Panc1 (cell line): ENCODE results near the gene COX17. TPM values are rescaled to one million over a fixed set of nuclear protein-coding genes. Genes with fewer than 3 reads are reported as not detected.

Source experiments
- ATAC-seq: fragments of 200-7000 bp; cut with Tn5 transposase; 2 replicates; pipeline ENCODE4 v1.9.1; 2020; ENCODE audit warnings: mild to moderate bottlenecking, moderate library complexity
- BruUV-seq: library from RNA; stranded (reverse); fragments of 400-500 nt; replicated peaks from 2 replicates; lab custom pipeline; 2021; lab: Mats Ljungman, UMichigan
- CTCF ChIA-PET: fragments of 300-600 bp; sonication (Branson Sonifier 250); formaldehyde crosslinking; loops from one replicate; lab custom pipeline; 2022; ENCODE audit warnings: antibody characterized with exemption; lab: Charles Lee
- POLR2A ChIA-PET: fragments of 300-600 bp; sonication (Branson Sonifier 250); formaldehyde crosslinking; loops from one replicate; lab custom pipeline; 2022; ENCODE audit warnings: antibody characterized with exemption; lab: Charles Lee
- DNase-seq: peaks from one replicate; pipeline ENCODE4 v3.0.0-alpha.2; 2010; ENCODE audit warnings: low read depth, low spot score
- H3K27ac ChIP-seq: 2 replicates; pipeline ENCODE4 v1.5.1; 2011; ENCODE audit warnings: mild to moderate bottlenecking, low read length, inconsistent platforms
- H3K27me3 ChIP-seq: fragments of 200-500 bp; sonication (Bioruptor generic); 2 replicates; pipeline ENCODE4 v1.6.0; 2014; ENCODE audit warnings: low read length, inconsistent platforms; ENCODE audit not compliant: control insufficient read depth, insufficient read depth
- H3K36me3 ChIP-seq: fragments of 200-500 bp; sonication (Bioruptor generic); 2 replicates; pipeline ENCODE4 v1.5.1; 2014; ENCODE audit warnings: inconsistent platforms, mild to moderate bottlenecking, low read length, moderate library complexity; ENCODE audit not compliant: control insufficient read depth, insufficient read depth
- H3K4me1 ChIP-seq: 2 replicates; pipeline ENCODE4 v1.5.1; 2011; ENCODE audit warnings: inconsistent platforms, mild to moderate bottlenecking, low read length, moderate library complexity; ENCODE audit not compliant: control insufficient read depth, insufficient read depth
- H3K4me3 ChIP-seq, 2 experiments: 2 replicates each; pipeline ENCODE4 v1.5.1; 2011 to 2012; ENCODE audit warnings: low read depth in 2 of 2, low read length in 2 of 2, mild to moderate bottlenecking in 2 of 2, inconsistent platforms in 1 of 2, moderate library complexity in 1 of 2
- H3K9me3 ChIP-seq: fragments of 200-500 bp; sonication (Bioruptor generic); 2 replicates; pipeline ENCODE4 v1.5.1; 2014; ENCODE audit warnings: low read depth, mild to moderate bottlenecking, inconsistent platforms, low read length, moderate library complexity; ENCODE audit not compliant: control insufficient read depth, insufficient read depth
- POLR2AphosphoS5 ChIP-seq: IDR thresholded peaks from 2 replicates; pipeline ENCODE4 v1.6.1; 2012; ENCODE audit warnings: mild to moderate bottlenecking, low read depth, low read length, moderate library complexity
- SIN3A ChIP-seq: IDR thresholded peaks from 2 replicates; pipeline ENCODE4 v1.6.1; 2012; ENCODE audit warnings: low read depth, mild to moderate bottlenecking, low read length, moderate library complexity, borderline replicate concordance; ENCODE audit not compliant: insufficient read depth
- TCF7L2 ChIP-seq: IDR thresholded peaks from 2 replicates; pipeline ENCODE4 v1.6.1; 2011; ENCODE audit warnings: mild to moderate bottlenecking, low read depth, low read length, inconsistent platforms
- in situ Hi-C: cut with HindIII; loops from 2 replicates; pipeline ENCODE4 v1.10.0; 2016; ENCODE audit warnings: low sequenced_read_pairs, low pct_unique_long_range_greater_than_20kb
- intact Hi-C: fragments of 100-400 bp; cut with micrococcal nuclease; formaldehyde crosslinking; loops from one replicate; pipeline ENCODE4 v1.10.0; 2022; ENCODE audit not compliant: unreplicated experiment
- total RNA-seq: library from RNA; stranded (reverse); gene quantifications from one replicate; pipeline ENCODE4 v1.2.1, GENCODE V29; 2021; ENCODE audit not compliant: unreplicated experiment
- TF ChIP-seq, protein P1 (sequence below), 2 experiments: IDR thresholded peaks; 2 replicates each; pipeline ENCODE4 v1.6.1; 2011 to 2012; ENCODE audit warnings: low read depth in 2 of 2, control low read depth in 1 of 2, low read length in 1 of 2, mild to moderate bottlenecking in 1 of 2, moderate library complexity in 1 of 2; ENCODE audit not compliant: insufficient read depth in 1 of 2
- TF ChIP-seq, protein P2 (sequence below): fragments of 450-650 bp; IDR thresholded peaks from 2 replicates; pipeline ENCODE4 v1.5.1; 2017; ENCODE audit warnings: mild to moderate bottlenecking

Gene COX17
- total RNA-seq, 1 experiment from 2014 or later = 81.6 TPM

DNA sequence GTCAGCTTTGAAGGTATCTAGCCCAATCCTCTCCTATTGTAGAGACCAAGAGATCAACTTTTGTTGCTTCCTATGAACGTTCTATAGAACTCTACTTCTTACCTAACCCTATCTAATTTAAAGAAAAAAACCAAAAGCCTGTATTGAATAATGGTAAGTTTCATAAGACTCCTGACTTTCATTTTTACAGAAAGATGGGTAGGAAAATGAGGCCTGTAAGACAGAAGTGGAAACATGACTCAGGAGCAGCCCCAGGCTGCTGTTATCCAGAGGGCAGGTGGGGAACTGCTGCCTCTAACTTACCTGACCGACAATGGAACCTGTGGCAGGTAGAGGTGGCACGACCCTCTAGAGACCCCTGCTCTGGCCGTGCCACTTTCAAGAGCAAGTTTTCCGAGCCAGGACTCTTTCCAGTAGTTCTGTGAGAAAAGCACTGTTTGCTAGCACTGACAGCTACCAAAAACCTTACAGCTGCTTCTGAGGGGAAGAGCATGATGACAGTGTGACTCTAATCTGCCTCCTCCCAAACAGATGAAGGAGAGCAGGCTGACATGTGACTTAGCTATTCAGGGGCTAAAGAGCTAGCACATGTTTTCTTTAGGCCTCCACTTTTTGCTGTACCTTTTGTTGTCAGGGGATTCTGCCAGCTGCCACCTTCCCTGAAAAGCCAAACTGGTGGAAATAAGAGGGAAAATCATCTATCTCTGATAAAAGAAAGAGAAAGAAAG, 34.3 kb downstream of the COX17 start:
- POLR2A ChIA-PET = no interaction called here
- Histone ChIP-seq H3K36me3 (no peaks in the 10 kb centered on the region), H3K27me3 (no peaks in the 10 kb centered on the region), H3K4me3 (no peak overlapping the region), H3K4me1 (0 out of 2 replicates have a peak, but pooled peaks cover 5% of the 10 kb centered on the region), H3K9me3 (no peaks in the 10 kb centered on the region), H3K27ac (no peak overlapping the region)
- ATAC-seq = no peak
- in situ Hi-C loops = no loop called here
- TF ChIP-seq, protein P1, sequence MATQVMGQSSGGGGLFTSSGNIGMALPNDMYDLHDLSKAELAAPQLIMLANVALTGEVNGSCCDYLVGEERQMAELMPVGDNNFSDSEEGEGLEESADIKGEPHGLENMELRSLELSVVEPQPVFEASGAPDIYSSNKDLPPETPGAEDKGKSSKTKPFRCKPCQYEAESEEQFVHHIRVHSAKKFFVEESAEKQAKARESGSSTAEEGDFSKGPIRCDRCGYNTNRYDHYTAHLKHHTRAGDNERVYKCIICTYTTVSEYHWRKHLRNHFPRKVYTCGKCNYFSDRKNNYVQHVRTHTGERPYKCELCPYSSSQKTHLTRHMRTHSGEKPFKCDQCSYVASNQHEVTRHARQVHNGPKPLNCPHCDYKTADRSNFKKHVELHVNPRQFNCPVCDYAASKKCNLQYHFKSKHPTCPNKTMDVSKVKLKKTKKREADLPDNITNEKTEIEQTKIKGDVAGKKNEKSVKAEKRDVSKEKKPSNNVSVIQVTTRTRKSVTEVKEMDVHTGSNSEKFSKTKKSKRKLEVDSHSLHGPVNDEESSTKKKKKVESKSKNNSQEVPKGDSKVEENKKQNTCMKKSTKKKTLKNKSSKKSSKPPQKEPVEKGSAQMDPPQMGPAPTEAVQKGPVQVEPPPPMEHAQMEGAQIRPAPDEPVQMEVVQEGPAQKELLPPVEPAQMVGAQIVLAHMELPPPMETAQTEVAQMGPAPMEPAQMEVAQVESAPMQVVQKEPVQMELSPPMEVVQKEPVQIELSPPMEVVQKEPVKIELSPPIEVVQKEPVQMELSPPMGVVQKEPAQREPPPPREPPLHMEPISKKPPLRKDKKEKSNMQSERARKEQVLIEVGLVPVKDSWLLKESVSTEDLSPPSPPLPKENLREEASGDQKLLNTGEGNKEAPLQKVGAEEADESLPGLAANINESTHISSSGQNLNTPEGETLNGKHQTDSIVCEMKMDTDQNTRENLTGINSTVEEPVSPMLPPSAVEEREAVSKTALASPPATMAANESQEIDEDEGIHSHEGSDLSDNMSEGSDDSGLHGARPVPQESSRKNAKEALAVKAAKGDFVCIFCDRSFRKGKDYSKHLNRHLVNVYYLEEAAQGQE (IDR thresholded peaks at IDR 0.05; ENCODE audit: insufficient read depth in 1 of 2, low read depth in 2 of 2, low read length in 1 of 2) = no peak
- TF ChIP-seq, protein P2, sequence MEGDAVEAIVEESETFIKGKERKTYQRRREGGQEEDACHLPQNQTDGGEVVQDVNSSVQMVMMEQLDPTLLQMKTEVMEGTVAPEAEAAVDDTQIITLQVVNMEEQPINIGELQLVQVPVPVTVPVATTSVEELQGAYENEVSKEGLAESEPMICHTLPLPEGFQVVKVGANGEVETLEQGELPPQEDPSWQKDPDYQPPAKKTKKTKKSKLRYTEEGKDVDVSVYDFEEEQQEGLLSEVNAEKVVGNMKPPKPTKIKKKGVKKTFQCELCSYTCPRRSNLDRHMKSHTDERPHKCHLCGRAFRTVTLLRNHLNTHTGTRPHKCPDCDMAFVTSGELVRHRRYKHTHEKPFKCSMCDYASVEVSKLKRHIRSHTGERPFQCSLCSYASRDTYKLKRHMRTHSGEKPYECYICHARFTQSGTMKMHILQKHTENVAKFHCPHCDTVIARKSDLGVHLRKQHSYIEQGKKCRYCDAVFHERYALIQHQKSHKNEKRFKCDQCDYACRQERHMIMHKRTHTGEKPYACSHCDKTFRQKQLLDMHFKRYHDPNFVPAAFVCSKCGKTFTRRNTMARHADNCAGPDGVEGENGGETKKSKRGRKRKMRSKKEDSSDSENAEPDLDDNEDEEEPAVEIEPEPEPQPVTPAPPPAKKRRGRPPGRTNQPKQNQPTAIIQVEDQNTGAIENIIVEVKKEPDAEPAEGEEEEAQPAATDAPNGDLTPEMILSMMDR = no peak
- no peak for TF ChIP-seq POLR2AphosphoS5
- no peak for TF ChIP-seq SIN3A
- TF ChIP-seq TCF7L2 = no peak
- CTCF ChIA-PET = no interaction called here
- intact Hi-C loops = no loop called here
- no TSS peak for BruUV-seq
- DNase-seq = no peak

DNA sequence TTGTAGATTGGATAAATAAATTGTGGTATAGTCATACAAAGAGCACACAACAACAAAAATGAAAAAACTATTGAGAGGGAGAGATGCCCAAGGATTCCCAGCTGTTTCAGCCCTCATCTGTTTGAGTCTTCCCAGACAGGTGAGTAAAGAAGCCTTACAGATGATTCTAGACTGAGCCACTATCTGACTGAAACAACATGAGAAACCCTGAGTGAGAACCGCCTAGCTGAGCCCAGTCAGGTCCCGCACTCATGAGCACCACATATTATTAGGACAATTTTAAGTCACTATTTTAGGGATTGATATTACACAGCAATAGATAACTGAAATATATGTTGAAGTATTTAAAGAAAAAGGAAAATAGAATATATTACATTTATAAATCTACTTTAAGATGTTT, 35.8 kb downstream of the COX17 start:
- ATAC-seq (no peak), DNase-seq (no peak)
- Histone ChIP-seq H3K27ac (no peak overlapping the region), H3K4me1 (0 out of 2 replicates have a peak, but pooled peaks cover 5% of the 10 kb centered on the region), H3K36me3 (no peaks in the 10 kb centered on the region), H3K9me3 (no peaks in the 10 kb centered on the region), H3K27me3 (no peaks in the 10 kb centered on the region), H3K4me3 (no peak overlapping the region)
- TF ChIP-seq POLR2AphosphoS5 = no peak
- TF ChIP-seq, protein P1 (IDR thresholded peaks at IDR 0.05; ENCODE audit: insufficient read depth in 1 of 2, low read depth in 2 of 2, low read length in 1 of 2) = no peak
- TF ChIP-seq TCF7L2 = no peak
- no peak for TF ChIP-seq SIN3A
- TF ChIP-seq, protein P2 = no peak
- intact Hi-C loops = no loop called here
- POLR2A ChIA-PET = interaction anchor here (0.7 kb wide), 1 partner anchor 168 kb away, joined by 15 read pairs; no protein-coding TSS in a partner anchor
- CTCF ChIA-PET = no interaction called here
- no TSS peak for BruUV-seq
- in situ Hi-C loops = no loop called here
